GM12801 (cell line): ENCODE data around the gene ZNF275.

Experiments used
- CTCF ChIP-seq: IDR thresholded peaks from one replicate; pipeline ENCODE4 v1.5.1; 2011; ENCODE audit warnings: control low read depth; ENCODE audit not compliant: insufficient read length; ENCODE audit errors: extremely low read depth

ZNF275 gene

DNA sequence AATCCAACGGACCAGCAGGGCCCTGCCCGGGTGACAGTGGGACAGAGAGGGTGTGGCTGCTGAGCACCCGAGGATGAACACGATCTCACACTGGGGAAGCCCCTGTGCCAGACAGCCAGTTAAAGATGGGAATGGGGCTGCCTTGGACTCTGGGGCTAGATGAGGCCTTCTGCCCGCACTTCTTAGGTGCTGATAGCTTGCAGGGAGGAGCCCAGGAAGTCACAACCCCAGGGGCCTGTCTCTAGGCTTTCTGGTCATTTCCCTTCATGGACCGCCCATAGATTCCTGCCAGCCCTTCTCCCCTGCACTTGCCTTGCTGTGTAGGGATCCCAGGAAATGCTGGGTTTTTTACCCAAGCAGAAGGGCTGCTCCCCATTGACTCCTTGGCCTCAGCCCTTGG is 6.2 kb downstream of the ZNF275 start:
- no peak for TF ChIP-seq CTCF

DNA sequence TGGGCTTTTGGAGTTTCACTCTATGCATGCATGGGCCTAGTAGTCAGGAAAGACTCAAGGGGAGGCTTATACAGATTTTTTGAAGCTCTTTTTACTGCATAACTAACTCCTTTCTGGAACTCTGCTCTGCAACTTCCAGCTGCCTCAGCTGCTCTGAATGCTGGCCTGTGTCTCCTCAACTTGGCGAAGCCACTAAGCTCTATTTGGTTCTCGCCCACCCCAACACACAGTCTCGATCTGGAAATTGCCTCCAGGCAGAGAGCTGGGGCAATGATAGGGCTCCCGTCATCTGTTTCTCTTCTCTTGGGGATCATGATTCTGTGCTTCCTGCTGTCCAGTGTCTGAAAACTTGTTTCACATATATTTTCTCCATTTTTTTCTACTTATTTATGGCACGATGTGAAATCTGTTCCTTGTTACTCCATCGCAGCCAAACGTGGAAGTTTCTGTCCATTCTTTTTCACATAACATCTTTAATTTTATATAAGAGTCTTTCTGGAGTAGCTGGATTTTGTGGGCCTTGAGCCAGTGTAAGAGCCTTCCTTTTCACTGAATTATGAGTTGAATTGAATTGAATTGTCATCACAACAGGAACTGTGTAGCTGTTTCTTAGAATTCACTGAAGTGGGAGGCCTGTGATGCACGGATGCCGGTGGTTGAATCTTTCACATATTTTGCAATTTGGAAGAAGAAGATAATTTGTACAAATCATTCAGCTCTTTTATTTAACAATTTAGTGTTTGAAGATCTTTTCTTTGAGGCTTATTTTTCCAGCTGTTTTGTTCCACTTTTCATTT is 9.0 kb downstream of the ZNF275 start:
- TF ChIP-seq CTCF, result no peak

GRCh38 chrX:153343674-153344073 is 9.7 kb downstream of the ZNF275 start:
- TF ChIP-seq CTCF, result no peak

DNA sequence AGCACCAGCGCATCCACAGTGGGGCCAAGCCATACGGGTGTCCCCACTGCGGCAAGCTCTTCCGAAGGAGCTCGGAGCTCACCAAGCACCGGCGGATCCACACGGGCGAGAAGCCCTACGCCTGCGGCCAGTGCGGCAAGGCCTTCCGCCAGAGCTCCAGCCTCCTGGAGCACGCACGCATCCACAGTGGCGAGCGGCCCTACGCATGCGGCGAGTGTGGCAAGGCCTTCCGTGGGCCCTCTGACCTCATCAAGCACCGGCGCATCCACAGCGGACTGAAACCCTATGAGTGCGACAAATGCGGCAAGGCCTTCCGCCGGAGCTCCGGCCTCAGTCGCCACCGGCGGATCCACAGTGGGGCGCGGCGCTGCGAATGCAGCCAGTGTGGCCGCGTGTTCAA is 13.6 kb downstream of the ZNF275 start:
- TF ChIP-seq CTCF, result no peak

DNA sequence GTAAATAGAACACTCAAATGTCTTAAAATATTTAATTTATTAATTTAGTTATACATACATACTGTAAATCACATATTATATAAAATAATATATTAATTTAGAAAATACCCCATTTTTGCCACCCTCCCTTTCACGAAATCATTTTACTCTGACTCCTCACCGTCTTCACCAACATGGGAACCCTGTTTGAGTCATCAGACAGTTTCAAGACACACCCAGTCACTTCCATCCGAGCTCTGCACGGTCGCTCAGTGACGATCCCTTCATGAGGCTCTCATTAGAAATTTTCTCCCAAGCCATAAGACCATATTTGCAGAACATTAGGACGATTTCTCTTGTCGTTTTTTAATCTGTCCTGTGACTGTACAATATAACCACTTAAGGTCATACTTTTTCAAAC is 14.5 kb downstream of the ZNF275 start:
- TF ChIP-seq CTCF, result no peak

GRCh38 chrX:153349952-153350351 is 16.0 kb downstream of the ZNF275 start:
- no peak for TF ChIP-seq CTCF

- no peak for TF ChIP-seq CTCF
These were observed 18.0 kb downstream of the ZNF275 start for GRCh38 chrX:153351981-153352380.
